ENCODE measurements around the gene NPC1.
"Not testable (repeated sequence)": the region's sequence is repeated elsewhere in the genome, so short reads cannot be mapped to it uniquely, and the experiment has no call there.

NPC1 gene

GRCh38 chr18:23526501-23527063, 59.7 kb downstream of the NPC1 start:
- no peak for FAIRE-seq
- DNase-seq (ENCODE audit: insufficient read length, low spot score): no peak

GRCh38 chr18:23524213-23524707, 62.0 kb downstream of the NPC1 start:
- DNase-seq (ENCODE audit: insufficient read length, low spot score) (no peak), FAIRE-seq (no peak)

- DNase-seq (ENCODE audit: insufficient read length, low spot score): no peak
- no peak for FAIRE-seq
Observed at GRCh38 chr18:23523429-23524212, 62.7 kb downstream of the NPC1 start.

GRCh38 chr18:23521907-23522306, 64.4 kb downstream of the NPC1 start:
- no peak for DNase-seq (ENCODE audit: insufficient read length, low spot score)
- no peak for FAIRE-seq

GRCh38 chr18:23521271-23521670, 65.0 kb downstream of the NPC1 start:
- no peak for FAIRE-seq
- DNase-seq (ENCODE audit: insufficient read length, low spot score): no peak

- no peak for DNase-seq (ENCODE audit: insufficient read length, low spot score)
- FAIRE-seq: no peak
Observed at GRCh38 chr18:23519734-23520133, 66.6 kb downstream of the NPC1 start.

GRCh38 chr18:23515911-23516546, 70.3 kb downstream of the NPC1 start:
- DNase-seq (ENCODE audit: insufficient read length, low spot score): peak; percentile 56
- FAIRE-seq: peak; percentile 89

- DNase-seq (ENCODE audit: insufficient read length, low spot score) (no peak), FAIRE-seq (no peak)
Observed at GRCh38 chr18:23512641-23513040, 73.7 kb downstream of the NPC1 start.

- not testable (repeated sequence) for DNase-seq (ENCODE audit: insufficient read length, low spot score); FAIRE-seq
Observed at GRCh38 chr18:23512216-23512615, 74.1 kb downstream of the NPC1 start.

GRCh38 chr18:23510923-23511322, 75.4 kb downstream of the NPC1 start:
- FAIRE-seq; DNase-seq (ENCODE audit: insufficient read length, low spot score): not testable (repeated sequence)

- FAIRE-seq (no peak), DNase-seq (ENCODE audit: insufficient read length, low spot score) (no peak)
Observed at GRCh38 chr18:23506393-23506792, 79.9 kb downstream of the NPC1 start.

GRCh38 chr18:23504720-23505119, 81.6 kb downstream of the NPC1 start:
- FAIRE-seq (peak; percentile 91), DNase-seq (ENCODE audit: insufficient read length, low spot score) (peak; percentile 72)

GRCh38 chr18:23503963-23504344, 82.4 kb downstream of the NPC1 start:
- DNase-seq (ENCODE audit: insufficient read length, low spot score) (no peak), FAIRE-seq (no peak)

GRCh38 chr18:23503038-23503962, 83.0 kb downstream of the NPC1 start, which contains the start of gene RMC1:
Gene RMC1, plus strand, starts transcription at chr18:23503511. Its CDS starts 108 bp downstream, at chr18:23503619.
- DNase-seq (ENCODE audit: insufficient read length, low spot score) (peak; percentile 54), FAIRE-seq (peak; percentile 77)

- peak; percentile 4 for FAIRE-seq
- DNase-seq (ENCODE audit: insufficient read length, low spot score): no peak
Observed at GRCh38 chr18:23502516-23503037, 83.7 kb downstream of the NPC1 start.

GRCh38 chr18:23501626-23502025, 84.7 kb downstream of the NPC1 start:
- no peak for DNase-seq (ENCODE audit: insufficient read length, low spot score)
- no peak for FAIRE-seq

GRCh38 chr18:23499291-23499781, 87.0 kb downstream of the NPC1 start:
- no peak for FAIRE-seq
- DNase-seq (ENCODE audit: insufficient read length, low spot score): no peak

- FAIRE-seq (peak; percentile 81), DNase-seq (ENCODE audit: insufficient read length, low spot score) (no peak)
Observed at GRCh38 chr18:23498877-23499276, 87.4 kb downstream of the NPC1 start.

GRCh38 chr18:23498117-23498516, 88.2 kb downstream of the NPC1 start:
- no peak for DNase-seq (ENCODE audit: insufficient read length, low spot score)
- no peak for FAIRE-seq

Data from GM19239 (cell line).